Mucosa of descending colon (tissue), 3 donors: ENCODE data around the gene PCDHA13. TPM values are rescaled to one million over a fixed set of nuclear protein-coding genes. Genes with fewer than 3 reads are reported as not detected.

ENCODE experiments used
- ATAC-seq: fragments of 200-7000 bp; cut with Tn5 transposase; one replicate; pipeline ENCODE4 v1.9.1; 2020; ENCODE audit warnings: mild to moderate bottlenecking, moderate library complexity
- DNase-seq, 3 donors: peaks; one replicate each; pipeline ENCODE4 v3.0.0-alpha.2; 2020
- H3K36me3 ChIP-seq: fragments of 200-600 bp; one replicate; pipeline ENCODE4 v1.8.0; 2021; ENCODE audit warnings: low read depth, mild to moderate bottlenecking
- H3K4me1 ChIP-seq: fragments of 200-600 bp; one replicate; pipeline ENCODE4 v1.8.0; 2021; ENCODE audit warnings: low read depth, mild to moderate bottlenecking
- H3K4me3 ChIP-seq: fragments of 200-600 bp; one replicate; pipeline ENCODE4 v1.8.0; 2021; ENCODE audit warnings: mild to moderate bottlenecking
- H3K9me3 ChIP-seq: fragments of 200-600 bp; one replicate; pipeline ENCODE4 v1.8.0; 2021; ENCODE audit warnings: mild to moderate bottlenecking
- intact Hi-C, 2 donors: fragments of 100-400 bp; cut with DNase I in 1 of 2; cut with micrococcal nuclease in 1 of 2; formaldehyde crosslinking; loops; one replicate each; pipeline versions ENCODE4 v1.11.0 to v1.11.1; 2022; cut with DNase I, micrococcal nuclease
- total RNA-seq, 3 donors: library from RNA; stranded (reverse); fragmentation: NEBNext Ultra II Directional in 2 of 3; extraction: Animal tissue kit (Norgen Biotek cat#: 25700) in 2 of 3; gene quantifications; one replicate each; pipeline versions ENCODE4 v1.2.1 to v1.2.4, GENCODE V29; 2021 to 2023
- TF ChIP-seq, protein P1 (sequence below): fragments of 200-600 bp; IDR thresholded peaks from one replicate; pipeline ENCODE4 v1.8.0; 2022; ENCODE audit warnings: antibody characterized with exemption, mild to moderate bottlenecking
- donor health status: DM: no; HTN: no; CAD: no; lungs with moderate emphysema.
- donor health status: DM: no; HTN: no; CAD: no.
- donor health status: DM: no; HTN: yes; CAD: no.

PCDHA13 gene
- total RNA-seq, 3 donors from 2014 or later: 0.23 to 0.32 TPM; not detected in 1

DNA sequence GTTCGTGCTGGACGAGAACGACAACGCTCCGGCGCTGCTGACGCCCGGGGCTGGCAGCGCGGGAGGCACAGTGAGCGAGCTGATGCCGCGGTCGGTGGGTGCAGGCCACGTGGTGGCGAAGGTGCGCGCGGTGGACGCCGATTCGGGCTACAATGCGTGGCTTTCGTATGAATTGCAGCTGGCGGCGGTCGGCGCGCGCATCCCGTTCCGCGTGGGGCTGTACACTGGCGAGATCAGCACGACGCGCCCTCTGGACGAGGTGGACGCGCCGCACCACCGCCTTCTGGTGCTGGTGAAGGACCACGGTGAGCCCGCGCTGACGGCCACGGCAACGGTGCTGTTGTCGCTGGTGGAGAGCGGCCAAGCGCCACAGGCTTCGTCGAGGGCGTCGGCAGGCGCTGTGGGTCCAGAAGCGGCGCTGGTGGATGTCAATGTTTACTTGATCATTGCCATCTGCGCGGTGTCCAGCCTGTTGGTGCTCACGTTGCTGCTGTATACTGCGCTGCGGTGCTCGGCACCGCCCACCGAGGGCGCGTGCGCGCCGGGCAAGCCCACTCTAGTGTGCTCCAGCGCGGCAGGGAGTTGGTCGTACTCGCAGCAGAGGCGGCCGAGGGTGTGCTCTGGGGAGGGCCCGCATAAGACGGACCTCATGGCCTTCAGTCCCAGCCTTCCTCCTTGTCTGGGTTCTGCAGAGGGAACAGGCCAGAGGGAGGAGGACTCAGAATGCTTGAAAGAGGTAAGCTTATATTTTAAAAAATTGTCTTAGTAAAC is 2.2 kb downstream of the PCDHA13 start:
- no peak for DNase-seq
- TF ChIP-seq, protein P1, sequence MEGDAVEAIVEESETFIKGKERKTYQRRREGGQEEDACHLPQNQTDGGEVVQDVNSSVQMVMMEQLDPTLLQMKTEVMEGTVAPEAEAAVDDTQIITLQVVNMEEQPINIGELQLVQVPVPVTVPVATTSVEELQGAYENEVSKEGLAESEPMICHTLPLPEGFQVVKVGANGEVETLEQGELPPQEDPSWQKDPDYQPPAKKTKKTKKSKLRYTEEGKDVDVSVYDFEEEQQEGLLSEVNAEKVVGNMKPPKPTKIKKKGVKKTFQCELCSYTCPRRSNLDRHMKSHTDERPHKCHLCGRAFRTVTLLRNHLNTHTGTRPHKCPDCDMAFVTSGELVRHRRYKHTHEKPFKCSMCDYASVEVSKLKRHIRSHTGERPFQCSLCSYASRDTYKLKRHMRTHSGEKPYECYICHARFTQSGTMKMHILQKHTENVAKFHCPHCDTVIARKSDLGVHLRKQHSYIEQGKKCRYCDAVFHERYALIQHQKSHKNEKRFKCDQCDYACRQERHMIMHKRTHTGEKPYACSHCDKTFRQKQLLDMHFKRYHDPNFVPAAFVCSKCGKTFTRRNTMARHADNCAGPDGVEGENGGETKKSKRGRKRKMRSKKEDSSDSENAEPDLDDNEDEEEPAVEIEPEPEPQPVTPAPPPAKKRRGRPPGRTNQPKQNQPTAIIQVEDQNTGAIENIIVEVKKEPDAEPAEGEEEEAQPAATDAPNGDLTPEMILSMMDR: no peak
- Histone ChIP-seq H3K9me3 (peaks cover 51% of the 10 kb centered on the region), H3K36me3 (no peaks in the 10 kb centered on the region), H3K4me1 (no peaks in the 10 kb centered on the region), H3K4me3 (no peak overlapping the region)
- ATAC-seq: no peak
- intact Hi-C loops: no loop called here

DNA sequence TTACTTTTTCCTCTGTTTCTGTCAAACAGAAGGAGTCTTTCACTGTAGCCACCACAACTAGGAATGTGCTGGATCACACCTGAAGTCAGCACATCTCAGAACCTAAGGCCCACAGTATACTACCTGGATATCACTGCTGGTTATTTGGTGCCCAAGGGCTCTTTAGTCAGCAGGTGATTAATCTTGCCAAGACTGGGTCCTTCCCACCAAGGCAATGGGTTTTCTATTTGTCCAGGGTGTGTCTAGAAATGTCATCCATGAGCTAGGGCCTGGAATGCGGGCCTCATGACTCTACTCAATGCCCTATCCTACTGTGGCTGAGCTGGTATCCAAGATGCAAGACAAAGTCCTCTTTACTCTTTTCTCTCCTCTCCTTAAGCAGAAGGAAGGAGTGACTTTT is 34.4 kb downstream of the PCDHA13 start:
- H3K9me3 ChIP-seq: peaks cover 5% of the 10 kb centered on the region
- no peak overlapping the region for H3K4me3 ChIP-seq
- TF ChIP-seq, protein P1: no peak
- ATAC-seq (no peak), DNase-seq (no peak)
- no peaks in the 10 kb centered on the region for H3K36me3 ChIP-seq
- H3K4me1 ChIP-seq: no peaks in the 10 kb centered on the region
- intact Hi-C loops: no loop called here

DNA sequence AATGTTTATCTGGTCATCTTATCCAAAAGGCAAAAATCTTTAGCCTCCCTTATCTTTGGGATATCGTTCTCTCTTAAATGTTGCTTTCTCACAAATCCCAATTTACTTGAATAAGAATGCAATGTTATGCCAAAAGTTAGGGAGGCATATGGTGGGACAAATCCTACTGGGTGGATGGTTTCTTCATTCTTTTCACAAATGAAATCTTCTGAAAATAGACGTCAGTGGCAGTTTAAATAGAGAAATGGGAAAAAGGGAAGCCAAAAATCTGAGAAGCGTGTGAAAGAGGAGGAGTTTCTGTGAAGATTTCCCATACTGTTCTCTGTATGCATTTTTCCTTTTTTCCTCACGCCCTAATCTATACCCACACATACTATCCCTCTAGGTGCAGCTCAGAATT is 41.7 kb downstream of the PCDHA13 start:
- intact Hi-C loops: no loop called here
- no peak for DNase-seq
- no peak for ATAC-seq
- no peaks in the 10 kb centered on the region for H3K4me1 ChIP-seq
- TF ChIP-seq, protein P1: no peak
- no peak overlapping the region for H3K4me3 ChIP-seq
- H3K9me3 ChIP-seq: peaks cover 11% of the 10 kb centered on the region
- no peaks in the 10 kb centered on the region for H3K36me3 ChIP-seq

DNA sequence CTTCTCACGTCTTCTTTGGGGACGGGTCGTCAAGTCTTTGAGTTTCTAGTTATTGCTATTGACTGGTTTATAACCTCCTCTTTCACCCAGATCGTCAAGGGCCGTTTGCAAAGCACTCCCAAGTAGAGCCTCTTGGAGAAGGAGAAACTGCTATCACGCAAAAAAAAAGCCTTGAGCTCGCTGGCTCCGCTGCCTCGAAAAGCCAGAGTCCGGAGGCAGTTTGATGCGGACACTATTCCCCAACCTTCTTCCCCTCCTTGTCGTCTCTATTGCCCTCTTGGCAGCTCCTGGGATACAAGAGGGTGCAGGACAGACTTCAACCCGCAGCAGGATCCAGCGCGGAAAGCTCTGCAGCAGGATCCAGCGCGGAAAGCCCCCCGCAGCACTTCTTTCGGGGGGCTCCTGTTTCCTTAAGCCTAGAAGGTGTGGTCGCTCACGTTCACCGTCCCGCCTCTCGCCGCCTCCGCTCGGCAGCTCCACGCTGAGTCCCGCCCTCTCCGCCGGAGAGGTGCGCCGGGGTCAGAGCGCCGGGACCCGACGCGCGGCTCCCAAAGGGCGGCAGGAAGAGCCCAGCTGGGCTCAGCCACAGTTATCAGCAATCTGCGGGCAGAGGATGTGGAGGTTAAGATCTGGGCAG is 44.0 kb downstream of the PCDHA13 start, which contains the start of gene PCDHAC1:
PCDHAC1 (plus strand) TSS at position 494 of the 637 bp plus-strand sequence. CDS start 594 bp downstream, outside the sequence.
- H3K4me1 ChIP-seq: no peaks in the 10 kb centered on the region
- TF ChIP-seq, protein P1: no peak
- H3K4me3 ChIP-seq: no peak within 1 kb of the TSS
- H3K9me3 ChIP-seq: peaks cover 11% of the 10 kb centered on the region
- ATAC-seq (peak; percentile 65), DNase-seq (no peak)
- intact Hi-C loops: no loop called here
- no peaks in the 10 kb centered on the region for H3K36me3 ChIP-seq

DNA sequence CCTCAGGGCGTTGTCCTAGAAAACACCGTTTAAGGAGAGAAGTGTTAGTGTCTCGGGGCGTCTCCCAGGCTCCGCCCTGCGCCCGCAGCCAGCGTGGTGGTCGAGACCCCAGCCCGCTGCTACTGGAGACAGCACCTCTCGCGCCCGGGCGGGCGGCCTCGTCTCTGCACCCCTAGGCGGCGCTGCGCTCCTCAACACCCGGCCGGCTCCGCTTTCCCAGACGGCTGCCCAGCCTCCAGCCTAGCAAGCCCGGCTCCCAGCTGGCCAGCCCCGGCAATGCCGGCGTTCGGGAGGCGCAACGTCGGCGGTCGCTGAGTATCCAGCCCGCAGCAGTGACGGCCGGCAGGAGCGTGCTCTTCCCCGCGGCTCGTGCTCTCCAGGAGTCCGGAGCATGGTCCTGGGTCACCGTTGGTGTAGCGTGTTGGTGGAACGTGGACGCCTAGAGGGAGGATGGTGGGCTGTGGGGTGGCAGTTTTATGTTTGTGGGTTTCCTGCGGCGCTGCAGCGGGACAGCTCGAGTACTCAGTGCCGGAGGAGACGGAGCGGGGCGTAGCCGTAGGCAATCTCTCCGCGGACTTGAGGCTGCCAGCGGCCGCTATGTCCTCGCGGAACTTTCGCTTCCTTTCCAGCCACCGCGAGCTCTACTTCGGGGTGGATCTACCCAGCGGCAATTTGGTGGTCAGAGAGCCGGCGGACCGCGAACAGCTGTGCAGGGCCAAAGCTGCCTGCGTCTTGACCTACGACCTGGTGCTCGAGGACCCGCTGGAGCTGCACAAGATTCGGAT is 44.7 kb downstream of the PCDHA13 start:
- no peaks in the 10 kb centered on the region for H3K4me1 ChIP-seq
- intact Hi-C loops: no loop called here
- H3K9me3 ChIP-seq: peaks cover 11% of the 10 kb centered on the region
- peak; percentile 89 for ATAC-seq
- TF ChIP-seq, protein P1: no peak
- peak; percentile 51 to 62 (median 54) for DNase-seq
- no peak overlapping the region for H3K4me3 ChIP-seq
- H3K36me3 ChIP-seq: no peaks in the 10 kb centered on the region
